ENCODE data around the gene GGCX. TPM values are rescaled to one million over a fixed set of nuclear protein-coding genes. Genes with fewer than 3 reads are reported as not detected.

Gene GGCX
- total RNA-seq, 3 donors from 2014 or later, result 26.7 to 35.1 (median 31.8) TPM

GRCh38 chr2:85557130-85557529, 4.2 kb downstream of the GGCX start:
- DNase-seq (ENCODE audit: low spot score in 2 of 2), result no peak
- H3K36me3 ChIP-seq, result no peaks in the 10 kb centered on the region
- intact Hi-C loops (cut with DNase I; ENCODE audit: low total_unique reads), result no loop called here
- H3K27ac ChIP-seq, result no peak overlapping the region
- no peaks in the 10 kb centered on the region for H3K27me3 ChIP-seq
- H3K4me1 ChIP-seq, result no peaks in the 10 kb centered on the region
- H3K9me3 ChIP-seq, result no peaks in the 10 kb centered on the region
- TF ChIP-seq CTCF (IDR thresholded peaks at IDR 0.05) (no peak), POLR2AphosphoS5 (IDR thresholded peaks at IDR 0.05) (no peak), POLR2A (IDR thresholded peaks at IDR 0.05) (no peak)
- H3K4me3 ChIP-seq, result no peak overlapping the region

GRCh38 chr2:85554980-85555612, 6.2 kb downstream of the GGCX start:
- no peaks in the 10 kb centered on the region for H3K27me3 ChIP-seq
- no peak overlapping the region for H3K27ac ChIP-seq
- intact Hi-C loops (cut with DNase I; ENCODE audit: low total_unique reads), result loop anchor here (5.0 kb wide), 1 partner anchor 123 kb away; no protein-coding TSS in a partner anchor
- no peaks in the 10 kb centered on the region for H3K9me3 ChIP-seq
- no peak overlapping the region for H3K4me3 ChIP-seq
- no peaks in the 10 kb centered on the region for H3K36me3 ChIP-seq
- TF ChIP-seq POLR2A (IDR thresholded peaks at IDR 0.05) (no peak), POLR2AphosphoS5 (IDR thresholded peaks at IDR 0.05) (no peak), CTCF (IDR thresholded peaks at IDR 0.05) (no peak)
- H3K4me1 ChIP-seq, result no peaks in the 10 kb centered on the region
- no peak for DNase-seq (ENCODE audit: low spot score in 2 of 2)

GRCh38 chr2:85553184-85553583, 8.1 kb downstream of the GGCX start:
- intact Hi-C loops (cut with DNase I; ENCODE audit: low total_unique reads), result loop anchor here (5.0 kb wide), 1 partner anchor 121 kb away; no protein-coding TSS in a partner anchor
- no peaks in the 10 kb centered on the region for H3K27me3 ChIP-seq
- H3K4me3 ChIP-seq, result no peak overlapping the region
- DNase-seq (ENCODE audit: low spot score in 2 of 2), result no peak
- H3K9me3 ChIP-seq, result no peaks in the 10 kb centered on the region
- TF ChIP-seq POLR2A (IDR thresholded peaks at IDR 0.05) (no peak), CTCF (IDR thresholded peaks at IDR 0.05) (no peak), POLR2AphosphoS5 (IDR thresholded peaks at IDR 0.05) (no peak)
- no peaks in the 10 kb centered on the region for H3K36me3 ChIP-seq
- H3K27ac ChIP-seq, result no peak overlapping the region
- no peaks in the 10 kb centered on the region for H3K4me1 ChIP-seq

- Histone ChIP-seq H3K27me3 (no peaks in the 10 kb centered on the region), H3K4me1 (no peaks in the 10 kb centered on the region), H3K27ac (peak overlapping the region; percentile 21 to 75), H3K4me3 (no peak overlapping the region), H3K9me3 (no peaks in the 10 kb centered on the region), H3K36me3 (no peaks in the 10 kb centered on the region)
- no peak for TF ChIP-seq POLR2A (IDR thresholded peaks at IDR 0.05)
- TF ChIP-seq CTCF (IDR thresholded peaks at IDR 0.05), result peak; percentile 85 to 94 (median 94)
- peak in 2 of 3 donors; percentile 35 to 53 for TF ChIP-seq POLR2AphosphoS5 (IDR thresholded peaks at IDR 0.05)
- peak; percentile 84 for DNase-seq (ENCODE audit: low spot score in 2 of 2)
- intact Hi-C loops (cut with DNase I; ENCODE audit: low total_unique reads), result loop anchor here (5.0 kb wide), 1 partner anchor 120 kb away; no protein-coding TSS in a partner anchor
Observed at GRCh38 chr2:85551698-85552678, 9.3 kb downstream of the GGCX start.
